ENCODE measurements around the gene KRTAP5-3.

The KRTAP5-3 gene

GRCh38 chr11:1559111-1559951 is 48.9 kb downstream of the KRTAP5-3 start:
- H3K27ac ChIP-seq (ENCODE audit: extremely low read depth, low read depth, low read length): no peak overlapping the region
- no peak overlapping the region for H3K4me3 ChIP-seq (ENCODE audit: low read depth, low read length)
- H3K9me3 ChIP-seq (ENCODE audit: control insufficient read depth, insufficient read depth, low read depth, low read length): no peaks in the 10 kb centered on the region
- ChIA-PET POLR2A (no interaction called here), CTCF (no interaction called here)
- no peaks in the 10 kb centered on the region for H3K4me1 ChIP-seq (ENCODE audit: control insufficient read depth, insufficient read depth, low read length)
- H3K36me3 ChIP-seq (ENCODE audit: control insufficient read depth in 2 of 2, insufficient read depth in 1 of 2, low read length in 2 of 2): peaks cover 0 to 66% of the 10 kb centered on the region in 2 experiments; a peak in 1 of 3 replicates
- TF ChIP-seq ZNF561 (tag by site-specific recombination; IDR thresholded peaks at IDR 0.05; ENCODE audit: borderline replicate concordance) (no peak), ZFHX2 (tag by site-specific recombination; conservative IDR thresholded peaks at IDR 0.05) (peak; percentile 67), ZIC2 (tag by site-specific recombination; IDR thresholded peaks at IDR 0.05) (peak; percentile 63), WT1 (tag by site-specific recombination; IDR thresholded peaks at IDR 0.05) (0 out of 2 replicates have a peak, but pooled peaks have one; percentile 25), ZNF169 (tag by site-specific recombination; IDR thresholded peaks at IDR 0.05) (no peak), ZNF426 (tag by site-specific recombination; IDR thresholded peaks at IDR 0.05) (no peak), SALL2 (tag by site-specific recombination; IDR thresholded peaks at IDR 0.05; ENCODE audit: borderline replicate concordance) (no peak), ZNF19 (tag by site-specific recombination; IDR thresholded peaks at IDR 0.05; ENCODE audit: low read depth) (no peak), ZNF114 (tag by site-specific recombination; IDR thresholded peaks at IDR 0.05) (no peak), ZSCAN5A (tag by site-specific recombination; IDR thresholded peaks at IDR 0.05) (no peak), ZNF223 (tag by site-specific recombination; IDR thresholded peaks at IDR 0.05) (no peak), HOXA7 (CRISPR knock-in tag; IDR thresholded peaks at IDR 0.05; ENCODE audit: borderline replicate concordance) (no peak), FEZF1 (tag by site-specific recombination; IDR thresholded peaks at IDR 0.05) (no peak), ZBTB6 (tag by site-specific recombination; IDR thresholded peaks at IDR 0.05) (no peak), ZNF513 (tag by site-specific recombination; IDR thresholded peaks at IDR 0.05) (no peak), ZBTB8A (tag by site-specific recombination; IDR thresholded peaks at IDR 0.05) (0 out of 2 replicates have a peak, but pooled peaks have one; percentile 32), ZBTB17 (tag by site-specific recombination; IDR thresholded peaks at IDR 0.05) (no peak), ZNF280D (tag by site-specific recombination; IDR thresholded peaks at IDR 0.05) (no peak), ZNF621 (tag by site-specific recombination; IDR thresholded peaks at IDR 0.05) (no peak), EGR2 (tag by site-specific recombination; IDR thresholded peaks at IDR 0.05; ENCODE audit: low read depth) (0 out of 2 replicates have a peak, but pooled peaks have one; percentile 20), ZNF654 (tag by site-specific recombination; IDR thresholded peaks at IDR 0.05; ENCODE audit: low read depth) (no peak), ZNF398 (tag by site-specific recombination; IDR thresholded peaks at IDR 0.05) (no peak), ZNF324 (tag by site-specific recombination; IDR thresholded peaks at IDR 0.05) (no peak), ZNF335 (tag by site-specific recombination; conservative IDR thresholded peaks at IDR 0.05) (no peak), ZNF624 (tag by site-specific recombination; IDR thresholded peaks at IDR 0.05) (no peak), CTCF (tag by site-specific recombination; IDR thresholded peaks at IDR 0.05) (no peak), ZNF664 (tag by site-specific recombination; IDR thresholded peaks at IDR 0.05) (no peak), GLIS1 (tag by site-specific recombination; IDR thresholded peaks at IDR 0.05) (peak; percentile 69; the same call in 1 of the 2 replicates)

All from HEK293 (cell line).